Inferior parietal cortex (tissue), 1 donor: ENCODE results near the gene LYRM4.
"Not testable (repeated sequence)": the region's sequence is repeated elsewhere in the genome, so short reads cannot be mapped to it uniquely, and the experiment has no call there.

ENCODE experiments used
- DNase-seq: peaks from one replicate; pipeline ENCODE4 v3.0.0-alpha.2; 2016; ENCODE audit errors: extremely low spot score

LYRM4 gene

DNA sequence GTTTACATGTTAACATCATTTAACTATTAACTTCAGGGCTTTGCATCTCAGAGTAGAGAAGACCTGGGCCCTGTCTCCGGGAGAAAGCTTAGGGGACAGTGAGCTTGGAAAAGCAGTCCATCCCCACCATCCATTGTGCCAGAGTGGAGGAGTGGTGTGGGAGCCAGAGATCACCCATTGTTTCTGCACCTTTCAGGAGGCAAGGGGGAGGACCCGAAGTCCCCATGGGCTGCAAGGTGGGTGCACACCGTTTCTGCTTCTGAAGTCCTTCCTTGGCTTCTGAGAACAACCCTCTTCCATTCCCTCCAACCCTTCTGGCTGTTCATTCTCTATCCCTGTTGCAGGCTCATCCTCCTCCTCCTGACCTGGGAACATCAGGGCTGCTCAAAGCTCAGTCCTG, 179.6 kb downstream of the LYRM4 start:
- DNase-seq = no peak

DNA sequence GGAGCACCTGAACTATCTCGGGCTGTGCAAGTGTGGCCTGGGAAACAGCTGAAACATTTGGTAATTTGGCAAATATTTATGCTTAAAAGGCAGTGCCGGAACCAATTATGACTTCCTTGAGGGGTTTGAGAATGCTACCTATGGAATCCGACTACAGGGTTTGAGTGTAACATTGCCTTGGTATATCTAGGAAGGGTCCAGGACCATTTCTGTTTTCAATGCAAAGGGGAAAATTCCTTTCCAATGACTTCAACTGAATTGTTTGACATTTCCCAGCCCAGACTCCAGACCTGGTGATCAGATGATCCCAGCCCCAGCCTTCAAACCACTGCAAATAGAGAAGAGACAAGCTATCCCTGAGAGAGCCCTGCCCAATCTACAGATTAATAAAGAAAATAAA, 180.2 kb downstream of the LYRM4 start:
- DNase-seq = no peak

DNA sequence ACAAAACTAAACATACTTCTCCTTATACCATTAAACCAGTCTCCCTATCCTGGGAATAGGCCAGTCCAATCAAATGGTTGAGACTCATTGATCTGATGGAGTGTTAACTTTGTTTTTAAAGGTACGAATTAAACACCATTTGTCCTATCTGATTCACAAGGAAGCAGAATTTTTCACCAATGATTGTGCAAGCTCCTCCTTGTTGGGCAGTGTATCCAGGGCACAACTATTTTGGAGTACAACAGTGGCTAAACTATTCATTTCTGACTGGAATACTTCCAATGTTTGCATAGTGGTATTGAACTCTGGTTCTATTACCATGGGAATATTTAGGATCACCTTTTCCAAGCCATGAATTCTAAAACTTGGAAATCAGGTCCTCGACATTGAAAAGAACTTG, 181.1 kb downstream of the LYRM4 start:
- DNase-seq = no peak

DNA sequence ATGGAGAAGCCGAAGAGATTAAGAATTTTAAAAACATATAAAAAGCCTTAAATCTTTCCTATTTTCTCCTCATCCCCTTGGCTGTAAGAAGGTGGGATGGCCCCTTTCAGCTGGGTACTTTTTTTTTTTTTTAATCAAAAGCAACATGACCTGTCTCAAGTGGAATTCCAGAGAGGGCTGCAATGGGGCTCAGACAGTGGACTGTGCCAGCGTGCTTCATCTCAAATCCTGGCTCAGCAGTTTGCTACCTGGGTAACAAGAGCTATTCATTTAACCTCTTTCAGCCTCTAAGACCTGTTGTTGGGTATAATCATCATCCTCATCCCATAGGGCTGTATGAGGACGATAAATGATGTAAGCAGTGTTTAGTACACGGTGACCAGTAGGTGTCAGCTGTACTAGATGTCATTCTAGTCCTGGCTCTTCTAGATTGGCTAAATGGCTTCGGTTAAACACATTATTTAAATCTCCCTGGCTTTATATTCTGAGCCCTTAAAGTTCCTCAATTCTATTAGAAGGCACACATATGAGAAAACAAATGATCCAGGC, 182.6 kb downstream of the LYRM4 start:
- no peak for DNase-seq

DNA sequence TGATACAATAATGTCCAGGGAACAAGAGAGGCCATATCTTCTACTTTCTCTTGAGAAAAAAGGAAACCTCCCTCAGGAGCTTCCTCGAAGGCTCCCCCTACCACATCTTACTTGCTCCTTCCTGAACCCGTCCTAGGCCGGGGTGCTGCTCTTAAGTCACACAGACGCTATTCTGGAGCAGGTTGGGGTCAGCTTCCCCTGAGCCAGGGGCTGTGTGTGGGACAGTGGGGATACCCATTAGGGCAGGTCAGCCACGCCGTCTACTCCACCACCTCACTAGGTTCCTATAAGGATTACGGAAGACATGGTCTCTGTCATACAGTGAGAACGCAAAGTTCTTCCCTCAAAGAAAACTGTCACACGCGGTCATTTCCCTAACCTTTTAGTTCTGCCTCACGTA, 183.8 kb downstream of the LYRM4 start:
- no peak for DNase-seq

DNA sequence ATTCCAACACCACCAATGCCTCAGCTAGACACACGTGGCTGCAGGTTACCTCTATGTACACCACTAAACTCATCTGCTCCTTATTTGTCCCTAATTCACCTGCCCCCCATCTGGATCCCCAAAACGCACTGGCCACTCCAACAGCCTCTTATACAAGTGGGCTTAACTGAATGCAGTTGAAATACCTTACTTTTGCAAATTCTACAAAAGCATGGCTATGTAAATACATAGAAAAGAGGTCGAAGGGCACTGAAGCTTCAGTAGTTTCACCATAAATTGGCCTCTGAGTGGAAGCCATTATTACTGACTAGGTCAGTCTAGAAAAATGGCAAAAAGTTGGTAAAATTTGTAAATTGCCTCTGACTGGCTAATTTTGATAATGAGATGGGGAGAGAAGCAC, 186.8 kb downstream of the LYRM4 start:
- no peak for DNase-seq

DNA sequence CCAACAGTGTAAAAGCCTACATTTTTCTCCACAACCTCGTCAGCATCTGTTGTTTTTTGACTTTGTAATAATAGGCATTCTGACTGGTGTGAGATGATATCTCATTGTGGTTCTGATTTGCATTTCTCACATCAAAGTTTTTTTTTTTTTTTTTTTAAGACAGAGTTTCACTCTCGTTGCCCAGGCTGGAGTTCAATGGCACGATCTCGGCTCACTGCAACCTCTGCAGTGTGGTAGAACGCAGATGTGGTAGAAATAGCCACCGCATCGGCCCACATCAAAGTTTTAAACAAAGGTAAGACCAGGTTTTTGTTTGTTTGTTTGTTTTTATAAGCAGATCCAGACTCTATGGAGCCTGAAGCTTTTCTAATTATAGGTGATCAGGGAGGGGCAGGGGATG, 188.3 kb downstream of the LYRM4 start:
- DNase-seq = no peak

DNA sequence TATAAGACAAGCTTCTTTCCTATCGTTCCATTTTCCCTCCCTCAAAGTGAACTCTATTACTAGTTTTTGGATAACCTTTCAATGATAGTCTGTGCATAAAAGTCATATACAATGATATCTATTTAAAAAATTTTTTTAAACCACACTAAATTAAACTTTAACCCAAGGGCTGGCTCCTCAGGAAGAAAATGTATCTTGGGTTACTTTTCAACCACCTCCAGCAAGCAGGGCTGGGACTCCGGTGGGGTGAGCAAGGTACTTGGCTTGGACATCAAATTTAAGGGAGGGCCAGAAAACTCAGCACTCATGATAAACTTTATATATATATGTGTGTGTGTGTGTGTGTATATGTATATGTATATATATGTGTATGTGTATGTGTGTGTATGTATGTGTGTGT, 189.5 kb downstream of the LYRM4 start:
- DNase-seq = no peak

DNA sequence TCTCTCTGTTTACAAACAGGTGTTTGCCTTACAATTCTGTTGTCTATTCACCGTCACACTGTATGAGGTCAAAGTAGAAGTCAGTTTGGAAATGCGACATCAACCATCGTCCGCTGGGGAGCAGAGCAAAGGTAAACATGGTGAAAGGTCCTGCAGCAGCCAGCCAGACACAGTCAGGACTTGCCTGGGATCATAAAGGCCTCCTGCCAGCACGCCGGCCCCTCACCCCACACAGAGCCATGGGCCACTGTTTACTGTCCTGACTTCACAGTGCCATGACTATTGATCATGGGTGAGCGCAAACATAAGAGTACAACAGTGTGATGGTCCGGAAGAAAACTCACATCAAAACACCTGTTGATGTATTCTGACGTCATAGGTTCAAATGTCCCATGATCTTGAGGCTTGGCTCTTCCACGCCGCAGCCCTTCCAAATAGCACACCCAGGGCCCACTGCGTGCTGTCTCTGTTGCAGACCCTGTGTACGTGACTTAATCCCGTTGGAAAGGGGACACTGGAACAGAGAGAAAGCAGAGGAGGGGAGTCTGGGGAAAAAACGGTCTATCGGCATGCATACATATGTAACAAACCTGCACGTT, 192.5 kb downstream of the LYRM4 start:
- DNase-seq = no peak

DNA sequence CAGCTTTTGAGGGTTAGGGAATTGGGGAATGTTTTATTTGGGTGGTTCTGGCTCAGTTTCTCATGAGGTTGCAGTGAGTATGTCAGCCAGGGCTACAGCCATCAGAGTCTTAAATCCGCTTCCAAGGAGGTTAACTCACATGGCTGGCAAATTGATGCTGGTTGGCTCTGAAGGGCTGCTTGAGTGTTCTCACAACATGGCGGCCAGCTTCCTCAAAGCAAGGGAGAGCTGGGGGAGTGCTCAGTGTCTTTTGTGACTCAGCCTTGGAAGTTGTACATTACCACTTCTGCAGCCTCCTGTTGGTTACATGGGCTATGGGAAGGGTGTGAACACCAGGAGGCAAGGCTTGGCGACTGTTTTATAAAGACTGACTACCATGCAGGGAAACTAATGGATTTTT, 193.4 kb downstream of the LYRM4 start:
- no peak for DNase-seq

DNA sequence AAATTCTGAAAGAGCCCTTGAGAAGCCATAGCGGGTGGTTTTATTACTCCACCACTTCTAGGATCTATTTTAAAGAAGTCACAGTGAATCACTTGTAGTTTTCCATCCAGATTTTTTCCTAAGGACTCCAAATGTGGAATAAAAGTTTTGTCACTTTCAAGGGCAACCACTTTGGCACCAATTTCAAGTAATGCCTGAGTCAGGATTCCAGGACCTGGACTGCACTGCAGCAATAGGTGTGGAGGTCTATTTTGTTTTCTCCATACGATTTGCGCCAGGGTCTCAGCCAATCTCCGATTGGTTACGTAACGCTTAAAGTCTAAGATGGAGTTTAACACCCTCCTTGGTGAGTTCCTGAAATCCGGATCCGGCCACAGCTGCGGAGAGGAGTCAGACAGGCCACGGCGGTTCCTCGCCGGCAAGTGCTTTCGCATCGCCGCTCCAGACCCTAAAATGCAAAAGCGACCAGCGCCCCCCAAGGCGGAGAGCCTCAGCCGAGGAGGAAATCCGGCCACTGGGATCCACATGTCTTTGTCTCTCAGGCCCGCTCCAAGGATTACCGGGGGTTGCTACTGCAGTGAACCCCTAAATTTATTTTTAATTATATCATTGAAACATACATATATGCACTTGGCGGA, 194.2 kb downstream of the LYRM4 start:
- no peak for DNase-seq

DNA sequence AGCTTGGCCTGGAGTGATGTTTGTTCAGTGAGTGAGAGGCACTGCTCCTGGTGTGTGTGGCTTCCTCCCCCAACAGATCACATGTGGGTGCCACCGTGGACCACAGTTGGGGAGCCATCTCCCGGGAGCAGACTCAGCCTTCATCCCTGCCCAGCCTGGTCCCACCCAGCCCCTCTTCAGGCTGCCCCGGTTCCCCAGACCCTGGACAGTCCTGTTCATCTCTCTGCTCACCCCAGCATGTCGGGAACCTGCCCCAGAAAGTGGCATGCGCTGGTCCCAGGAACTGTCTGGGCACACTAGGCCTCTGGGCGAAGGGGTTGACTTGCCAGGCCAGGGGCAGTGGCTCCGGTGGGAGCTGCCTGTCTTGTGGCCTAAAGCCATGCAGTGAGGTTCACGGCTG, 197.1 kb downstream of the LYRM4 start:
- no peak for DNase-seq

DNA sequence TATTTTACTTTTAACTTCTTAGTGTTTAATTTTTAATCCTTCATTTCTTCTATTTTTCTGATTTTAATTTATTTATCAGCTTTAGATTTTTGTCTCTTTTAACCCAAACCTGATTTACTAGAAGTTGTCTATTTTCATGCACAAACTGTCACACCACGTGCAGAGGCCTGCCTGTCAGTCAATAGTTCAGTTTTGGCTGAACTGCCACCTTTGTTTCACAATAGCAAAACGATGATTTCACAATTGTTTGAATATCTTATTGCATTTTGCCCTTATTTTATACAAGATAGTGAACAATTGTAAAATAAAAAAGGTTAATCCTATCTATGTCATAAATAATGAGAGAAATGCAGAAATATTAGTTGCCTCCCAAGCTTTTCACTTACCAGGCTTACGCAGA, 199.6 kb downstream of the LYRM4 start:
- DNase-seq = no peak

DNA sequence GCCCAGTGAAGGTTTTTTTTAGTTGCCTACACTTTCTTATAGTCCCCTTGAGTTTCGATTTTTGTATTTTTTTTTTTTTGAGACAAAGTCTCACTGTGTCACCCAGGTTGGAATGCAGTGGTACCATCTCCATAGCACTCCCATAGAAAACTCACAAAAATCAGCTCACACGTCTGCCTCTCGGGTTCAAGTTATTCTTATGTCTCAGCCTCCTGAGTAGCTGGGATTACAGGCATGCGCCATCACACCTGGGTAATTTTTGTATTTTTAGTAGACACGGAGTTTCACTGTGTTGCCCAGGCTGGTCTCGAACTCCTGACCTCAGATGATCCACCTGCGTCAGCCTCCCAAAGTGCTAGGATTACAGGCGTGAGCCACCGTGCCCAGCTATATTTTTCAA, 200.3 kb downstream of the LYRM4 start:
- DNase-seq = not testable (repeated sequence)

DNA sequence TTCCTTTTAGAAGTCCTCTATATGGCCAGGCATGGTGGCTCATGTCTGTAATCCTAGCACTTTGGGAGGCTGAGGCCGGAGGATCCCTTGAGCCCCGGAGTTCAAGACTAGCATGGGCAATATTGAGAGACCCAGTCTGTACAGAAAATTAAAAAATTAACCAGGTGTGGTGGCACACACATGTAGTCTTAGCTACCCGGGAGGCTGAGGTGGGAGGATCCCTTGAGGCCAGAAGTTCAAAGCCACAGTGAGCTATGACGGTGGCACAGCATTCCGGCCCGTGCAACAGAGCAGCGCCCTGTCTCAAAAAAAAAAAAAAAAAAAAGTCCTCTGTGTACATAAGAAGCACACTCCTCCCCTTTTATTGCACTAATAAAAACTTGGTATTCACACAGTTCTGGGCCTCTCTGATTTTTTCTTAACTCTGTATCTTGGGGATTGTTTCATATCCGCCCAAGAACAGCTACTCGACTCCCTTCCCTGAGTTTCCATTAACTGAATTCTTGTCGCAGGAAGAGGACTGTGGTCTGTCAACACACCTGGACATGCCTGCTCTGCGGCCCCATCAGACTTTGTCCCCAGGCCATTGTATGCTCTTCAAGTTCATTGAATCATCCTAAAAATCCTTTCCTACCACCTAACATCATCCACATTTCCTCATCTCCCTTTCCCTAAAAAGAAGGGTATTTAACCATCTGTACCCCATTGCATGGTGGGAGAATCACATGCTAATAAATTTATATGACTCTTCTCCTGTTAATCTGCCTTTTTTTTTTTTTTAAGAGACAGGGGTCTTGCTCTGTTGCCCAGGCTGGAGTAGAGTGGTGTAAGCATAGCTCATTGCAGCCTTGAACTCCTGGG, 201.5 kb downstream of the LYRM4 start:
- no peak for DNase-seq
